Measurements from ENCODE around the gene CYBA. TPM values are rescaled to one million over a fixed set of nuclear protein-coding genes. Genes with fewer than 3 reads are reported as not detected.

CYBA gene
- total RNA-seq, 1 donor from 2014 or later: 140 TPM

- Mint-ChIP-seq H3K27me3 (ENCODE audit: unreplicated experiment) (peaks cover 10% of the 10 kb centered on the region), H3K9me3 (ENCODE audit: unreplicated experiment) (no peaks in the 10 kb centered on the region), H3K36me3 (ENCODE audit: low read depth, unreplicated experiment) (peaks cover 6% of the 10 kb centered on the region), H3K4me1 (ENCODE audit: unreplicated experiment) (peaks cover 5% of the 10 kb centered on the region), H3K27ac (ENCODE audit: unreplicated experiment) (no peak overlapping the region), H3K4me3 (ENCODE audit: unreplicated experiment) (no peak overlapping the region)
- TF ChIP-seq CTCF (IDR thresholded peaks at IDR 0.05; ENCODE audit: unreplicated experiment): no peak
- no peak for DNase-seq (ENCODE audit: low spot score)
Measured at GRCh38 chr16:88694221-88695087, 43.6 kb upstream of the CYBA start.

GRCh38 chr16:88693420-88694177 lies 42.7 kb upstream of the CYBA start:
- DNase-seq (ENCODE audit: low spot score): no peak
- H3K27me3 Mint-ChIP-seq (ENCODE audit: unreplicated experiment): peaks cover 14% of the 10 kb centered on the region
- peaks cover 6% of the 10 kb centered on the region for H3K36me3 Mint-ChIP-seq (ENCODE audit: low read depth, unreplicated experiment)
- no peak overlapping the region for H3K4me3 Mint-ChIP-seq (ENCODE audit: unreplicated experiment)
- no peaks in the 10 kb centered on the region for H3K9me3 Mint-ChIP-seq (ENCODE audit: unreplicated experiment)
- H3K27ac Mint-ChIP-seq (ENCODE audit: unreplicated experiment): no peak overlapping the region
- no peak for TF ChIP-seq CTCF (IDR thresholded peaks at IDR 0.05; ENCODE audit: unreplicated experiment)
- H3K4me1 Mint-ChIP-seq (ENCODE audit: unreplicated experiment): peaks cover 5% of the 10 kb centered on the region

- no peaks in the 10 kb centered on the region for H3K9me3 Mint-ChIP-seq (ENCODE audit: unreplicated experiment)
- no peak for TF ChIP-seq CTCF (IDR thresholded peaks at IDR 0.05; ENCODE audit: unreplicated experiment)
- peaks cover 5% of the 10 kb centered on the region for H3K4me1 Mint-ChIP-seq (ENCODE audit: unreplicated experiment)
- H3K4me3 Mint-ChIP-seq (ENCODE audit: unreplicated experiment): no peak overlapping the region
- H3K27ac Mint-ChIP-seq (ENCODE audit: unreplicated experiment): no peak overlapping the region
- H3K36me3 Mint-ChIP-seq (ENCODE audit: low read depth, unreplicated experiment): peaks cover 6% of the 10 kb centered on the region
- H3K27me3 Mint-ChIP-seq (ENCODE audit: unreplicated experiment): peaks cover 18% of the 10 kb centered on the region
- DNase-seq (ENCODE audit: low spot score): no peak
Measured at GRCh38 chr16:88692861-88693260, 42.0 kb upstream of the CYBA start.

GRCh38 chr16:88691924-88692560 lies 41.2 kb upstream of the CYBA start:
- no peak for TF ChIP-seq CTCF (IDR thresholded peaks at IDR 0.05; ENCODE audit: unreplicated experiment)
- Mint-ChIP-seq H3K27me3 (ENCODE audit: unreplicated experiment) (peaks cover 20% of the 10 kb centered on the region), H3K4me1 (ENCODE audit: unreplicated experiment) (no peaks in the 10 kb centered on the region), H3K4me3 (ENCODE audit: unreplicated experiment) (no peak overlapping the region), H3K27ac (ENCODE audit: unreplicated experiment) (no peak overlapping the region), H3K36me3 (ENCODE audit: low read depth, unreplicated experiment) (peaks cover 3% of the 10 kb centered on the region), H3K9me3 (ENCODE audit: unreplicated experiment) (no peaks in the 10 kb centered on the region)
- no peak for DNase-seq (ENCODE audit: low spot score)

Data from endothelial cell (in vitro differentiated cells).